SU-DHL-6 (cell line): ENCODE results near the gene PCF11.

Experiments used
- CTCF ChIP-seq: fragments of 200-600 bp; sonication (generic); IDR thresholded peaks from one replicate; pipeline ENCODE4 v1.5.1; 2017; ENCODE audit warnings: antibody characterized with exemption, mild to moderate bottlenecking, low read length, moderate library complexity; ENCODE audit not compliant: insufficient read depth, poor library complexity, severe bottlenecking
- EZH2phosphoT487 ChIP-seq: fragments of 200-600 bp; sonication (generic), shearing (Covaris generic); conservative IDR thresholded peaks from 2 replicates; pipeline ENCODE4 v1.6.1; 2018; ENCODE audit warnings: mild to moderate bottlenecking, antibody characterized with exemption, low read length, moderate library complexity, mixed read lengths

DNA sequence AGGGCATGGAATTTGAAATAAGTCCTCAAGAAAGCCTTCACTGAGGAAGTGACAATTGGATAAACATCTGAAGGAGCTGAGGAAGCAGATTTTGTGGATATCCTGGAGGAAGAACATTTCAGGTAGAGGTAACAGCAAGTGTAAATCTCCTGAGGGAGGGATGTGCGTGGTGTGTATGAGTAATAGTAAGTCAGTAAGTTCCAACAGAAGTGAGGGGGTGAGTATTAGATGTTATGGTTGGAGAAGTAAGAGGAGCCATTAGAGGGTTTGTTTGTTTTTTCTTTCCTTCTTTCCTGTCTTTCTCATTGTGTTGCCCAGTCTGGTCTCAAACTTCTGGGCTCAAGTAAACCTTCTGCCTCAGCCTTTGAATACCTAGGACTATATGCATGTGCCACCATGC, 65.6 kb downstream of the PCF11 start:
- TF ChIP-seq CTCF = no peak
- no peak for TF ChIP-seq EZH2phosphoT487
